Smooth muscle cell (in vitro differentiated cells): ENCODE measurements around the gene C3orf52. TPM values are rescaled to one million over a fixed set of nuclear protein-coding genes. Genes with fewer than 3 reads are reported as not detected.

Experiments used
- DNase-seq: peaks from one replicate; lab custom pipeline; 2025; ENCODE audit not compliant: unreplicated experiment; lab: John Stamatoyannopoulos, UW
- H2AFZ ChIP-seq: fragments of 200-600 bp; sonication (generic); 2 replicates; pipeline ENCODE4 v1.6.0; 2016; ENCODE audit warnings: antibody characterized with exemption, low read depth, mild to moderate bottlenecking
- H3F3A ChIP-seq: fragments of 200-600 bp; sonication (generic); 2 replicates; pipeline ENCODE4 v1.6.0; 2017; ENCODE audit warnings: antibody characterized with exemption, low read depth
- H3K27ac ChIP-seq: fragments of 200-600 bp; sonication (generic); 2 replicates; pipeline ENCODE4 v1.5.1; 2016; ENCODE audit warnings: low read depth, mild to moderate bottlenecking
- H3K27me3 ChIP-seq: fragments of 200-600 bp; sonication (generic); 2 replicates; pipeline ENCODE4 v1.6.1; 2016; ENCODE audit warnings: low read depth, mild to moderate bottlenecking
- H3K36me3 ChIP-seq: fragments of 200-600 bp; sonication (generic); 2 replicates; pipeline ENCODE4 v1.5.1; 2016; ENCODE audit warnings: low read depth
- H3K4me1 ChIP-seq: fragments of 200-600 bp; sonication (generic); 2 replicates; pipeline ENCODE4 v1.5.1; 2016; ENCODE audit warnings: low read depth
- H3K4me2 ChIP-seq: fragments of 200-600 bp; sonication (generic); 2 replicates; pipeline ENCODE4 v1.6.0; 2016; ENCODE audit warnings: mild to moderate bottlenecking
- H3K4me3 ChIP-seq: fragments of 200-600 bp; sonication (generic); 2 replicates; pipeline ENCODE4 v1.5.1; 2016; ENCODE audit warnings: mild to moderate bottlenecking
- H3K79me2 ChIP-seq: fragments of 200-600 bp; sonication (generic); 2 replicates; pipeline ENCODE4 v1.6.0; 2016; ENCODE audit warnings: low read depth, mild to moderate bottlenecking
- H3K9ac ChIP-seq: fragments of 200-600 bp; sonication (generic); 2 replicates; pipeline ENCODE4 v1.6.0; 2016; ENCODE audit warnings: low read depth
- H3K9me3 ChIP-seq: fragments of 200-600 bp; sonication (generic); replicated peaks from 2 replicates; pipeline ENCODE4 v1.5.1; 2016; ENCODE audit warnings: low read depth
- H4K20me1 ChIP-seq: fragments of 200-600 bp; sonication (generic); 2 replicates; pipeline ENCODE4 v1.6.0; 2016; ENCODE audit warnings: low read depth
- WGBS: methylation state at CpG from one replicate; pipeline ENCODE4 v1.1.7; 2016; ENCODE audit warnings: low lambda C conversion rate; 5-methylcytosine and 5-hydroxymethylcytosine counted together
- polyA plus RNA-seq: library from polyadenylated mRNA; unstranded; fragments of >200 nt; fragmentation: Nextera tagmentation; extraction: Ambion mirVana; gene quantifications from 2 replicates; pipeline ENCODE4 v1.2.1, GENCODE V29; 2016
- total RNA-seq: library from RNA; depleted of rRNA; stranded (reverse); fragments of >200 nt; gene quantifications from 2 replicates; pipeline ENCODE4 v1.2.3, GENCODE V29; 2014
- TF ChIP-seq, protein P1 (sequence below): fragments of 200-600 bp; sonication (generic); IDR thresholded peaks from 2 replicates; pipeline ENCODE4 v1.5.1; 2017; ENCODE audit warnings: borderline replicate concordance, mild to moderate bottlenecking, antibody characterized with exemption; ENCODE audit not compliant: insufficient read depth, poor library complexity, severe bottlenecking

Gene C3orf52
- total and polyA plus RNA-seq, 2 experiments from 2014 or later, result 4.0 to 10.2 TPM

DNA sequence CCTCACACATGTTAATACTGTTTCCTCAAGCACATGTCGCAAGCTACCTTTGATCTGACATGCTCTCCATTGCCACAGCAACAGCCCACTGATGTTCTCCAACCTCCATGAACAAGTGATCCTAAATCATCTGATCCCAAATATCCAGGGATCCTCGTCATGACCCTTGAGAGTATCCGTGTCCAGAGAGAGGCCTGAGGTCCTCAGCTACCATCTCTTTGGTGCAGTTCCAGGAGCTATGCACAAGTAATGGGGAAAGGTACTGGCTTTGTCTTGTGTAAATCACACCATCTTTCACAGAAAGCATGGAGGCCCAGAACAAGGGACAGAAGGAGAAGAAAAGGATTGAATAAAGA, 44.4 kb downstream of the C3orf52 start:
- Histone ChIP-seq H3K27ac (no peak overlapping the region), H3K79me2 (no peaks in the 10 kb centered on the region), H3K4me2 (no peak overlapping the region), H3K36me3 (no peaks in the 10 kb centered on the region), H3K27me3 (no peaks in the 10 kb centered on the region), H3K9ac (no peak overlapping the region), H3K4me3 (no peak overlapping the region), H3K4me1 (peaks cover 24% of the 10 kb centered on the region), H4K20me1 (no peaks in the 10 kb centered on the region), H3K9me3 (no peaks in the 10 kb centered on the region), H3F3A (no peaks in the 10 kb centered on the region), H2AFZ (no peak overlapping the region)
- no peak for DNase-seq
- WGBS, result 93% methylated on average over 3 of the region's 3 CpGs
- TF ChIP-seq, protein P1, sequence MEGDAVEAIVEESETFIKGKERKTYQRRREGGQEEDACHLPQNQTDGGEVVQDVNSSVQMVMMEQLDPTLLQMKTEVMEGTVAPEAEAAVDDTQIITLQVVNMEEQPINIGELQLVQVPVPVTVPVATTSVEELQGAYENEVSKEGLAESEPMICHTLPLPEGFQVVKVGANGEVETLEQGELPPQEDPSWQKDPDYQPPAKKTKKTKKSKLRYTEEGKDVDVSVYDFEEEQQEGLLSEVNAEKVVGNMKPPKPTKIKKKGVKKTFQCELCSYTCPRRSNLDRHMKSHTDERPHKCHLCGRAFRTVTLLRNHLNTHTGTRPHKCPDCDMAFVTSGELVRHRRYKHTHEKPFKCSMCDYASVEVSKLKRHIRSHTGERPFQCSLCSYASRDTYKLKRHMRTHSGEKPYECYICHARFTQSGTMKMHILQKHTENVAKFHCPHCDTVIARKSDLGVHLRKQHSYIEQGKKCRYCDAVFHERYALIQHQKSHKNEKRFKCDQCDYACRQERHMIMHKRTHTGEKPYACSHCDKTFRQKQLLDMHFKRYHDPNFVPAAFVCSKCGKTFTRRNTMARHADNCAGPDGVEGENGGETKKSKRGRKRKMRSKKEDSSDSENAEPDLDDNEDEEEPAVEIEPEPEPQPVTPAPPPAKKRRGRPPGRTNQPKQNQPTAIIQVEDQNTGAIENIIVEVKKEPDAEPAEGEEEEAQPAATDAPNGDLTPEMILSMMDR, result no peak

DNA sequence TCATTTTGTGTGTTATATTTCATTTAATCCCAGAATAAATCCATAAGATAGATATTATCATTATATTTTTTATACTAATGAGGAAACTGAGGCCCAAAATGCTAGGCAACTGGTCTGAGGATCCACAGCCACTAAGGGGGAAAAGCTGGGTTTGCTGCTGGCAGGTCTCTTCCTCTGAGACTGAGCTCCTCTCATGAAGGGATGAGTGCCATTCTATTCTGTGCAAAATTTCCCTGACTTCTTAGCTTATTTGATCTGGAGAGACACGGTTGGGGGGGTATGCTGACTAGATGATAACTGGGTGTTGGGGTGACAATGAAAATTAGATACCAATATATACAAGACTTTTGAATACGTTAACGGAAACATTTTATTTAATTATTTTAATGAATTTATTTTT, 44.9 kb downstream of the C3orf52 start:
- Histone ChIP-seq H3K27me3 (no peaks in the 10 kb centered on the region), H4K20me1 (no peaks in the 10 kb centered on the region), H3K4me3 (no peak overlapping the region), H3K4me1 (peaks cover 24% of the 10 kb centered on the region), H2AFZ (no peak overlapping the region), H3K9ac (no peak overlapping the region), H3K4me2 (no peak overlapping the region), H3K79me2 (no peaks in the 10 kb centered on the region), H3K9me3 (no peaks in the 10 kb centered on the region), H3K27ac (no peak overlapping the region), H3K36me3 (no peaks in the 10 kb centered on the region), H3F3A (no peaks in the 10 kb centered on the region)
- no peak for DNase-seq
- TF ChIP-seq, protein P1, result no peak
- WGBS, result 93% methylated on average over 3 of the region's 3 CpGs

DNA sequence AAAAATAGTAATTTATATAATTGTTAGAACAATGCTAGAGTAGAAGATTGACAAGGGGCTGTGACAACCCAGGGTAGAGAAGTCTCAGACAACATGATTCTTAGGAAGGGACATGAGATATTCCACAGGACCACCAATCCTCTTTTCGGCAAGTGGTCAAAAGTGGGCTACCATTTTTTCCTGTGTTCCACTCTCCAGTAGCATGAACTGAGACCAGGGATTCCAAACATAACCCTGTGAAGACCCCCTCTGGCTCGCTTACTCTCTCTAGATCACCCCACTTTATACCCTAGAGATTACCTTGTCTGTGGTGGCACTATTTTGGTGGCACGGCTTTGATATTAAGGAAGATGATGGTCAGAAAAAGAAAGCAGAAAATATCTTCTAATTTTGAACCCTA, 45.9 kb downstream of the C3orf52 start:
- TF ChIP-seq, protein P1, result no peak

DNA sequence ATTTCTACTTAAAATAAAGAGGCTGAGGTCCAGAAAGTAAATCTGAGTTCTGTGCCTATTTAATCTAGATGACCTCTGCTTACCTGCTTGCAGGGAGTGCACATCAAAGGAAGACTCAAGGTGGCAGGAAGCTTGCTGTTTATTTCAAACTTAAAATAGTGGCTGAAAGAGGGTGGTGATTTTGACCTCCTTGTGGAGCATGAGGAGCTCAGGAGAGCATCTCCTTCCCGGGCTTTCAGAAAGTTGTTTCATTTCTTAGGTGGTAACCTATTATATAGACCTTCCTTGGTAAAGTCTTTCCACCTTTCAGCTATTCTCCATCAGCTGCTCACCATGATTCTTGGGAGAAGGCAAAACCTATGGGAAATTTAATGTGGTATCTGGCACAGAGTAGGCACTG, 46.4 kb downstream of the C3orf52 start:
- no peak overlapping the region for H3K9ac ChIP-seq
- TF ChIP-seq, protein P1, result no peak
- 90% methylated on average over 1 of the region's 1 CpG for WGBS
- H3K27ac ChIP-seq, result no peak overlapping the region
- H3K9me3 ChIP-seq, result no peaks in the 10 kb centered on the region
- H4K20me1 ChIP-seq, result no peaks in the 10 kb centered on the region
- no peak for DNase-seq
- no peak overlapping the region for H3K4me3 ChIP-seq
- H2AFZ ChIP-seq, result no peak overlapping the region
- H3K4me2 ChIP-seq, result no peak overlapping the region
- no peaks in the 10 kb centered on the region for H3F3A ChIP-seq
- H3K79me2 ChIP-seq, result no peaks in the 10 kb centered on the region
- H3K27me3 ChIP-seq, result no peaks in the 10 kb centered on the region
- no peaks in the 10 kb centered on the region for H3K36me3 ChIP-seq
- peaks cover 24% of the 10 kb centered on the region for H3K4me1 ChIP-seq

More for the DNA sequence above, 45.9 kb downstream of the C3orf52 start:
- no peaks in the 10 kb centered on the region for H3F3A ChIP-seq
- no peaks in the 10 kb centered on the region for H3K36me3 ChIP-seq
- WGBS, result 100% methylated on average over 3 of the region's 3 CpGs
- H3K4me3 ChIP-seq, result no peak overlapping the region
- H3K27me3 ChIP-seq, result no peaks in the 10 kb centered on the region
- H3K79me2 ChIP-seq, result no peaks in the 10 kb centered on the region
- no peak overlapping the region for H3K4me2 ChIP-seq
- H3K9me3 ChIP-seq, result no peaks in the 10 kb centered on the region
- H3K9ac ChIP-seq, result no peak overlapping the region
- peaks cover 21% of the 10 kb centered on the region for H3K4me1 ChIP-seq
- no peaks in the 10 kb centered on the region for H4K20me1 ChIP-seq
- no peak overlapping the region for H2AFZ ChIP-seq
- no peak for DNase-seq
- H3K27ac ChIP-seq, result no peak overlapping the region
